HG02678 (cell line): Measurements from ENCODE around the gene HCN2.
A peak's percentile ranks its signal among the peaks of the same experiment; 100 is the strongest.

Experiments
- ATAC-seq: cut with Tn5 transposase; IDR thresholded peaks from one replicate; pipeline ENCODE4 v1.9.1; 2021; ENCODE audit warnings: mild to moderate bottlenecking, moderate library complexity; ENCODE audit not compliant: unreplicated experiment

Gene HCN2

DNA sequence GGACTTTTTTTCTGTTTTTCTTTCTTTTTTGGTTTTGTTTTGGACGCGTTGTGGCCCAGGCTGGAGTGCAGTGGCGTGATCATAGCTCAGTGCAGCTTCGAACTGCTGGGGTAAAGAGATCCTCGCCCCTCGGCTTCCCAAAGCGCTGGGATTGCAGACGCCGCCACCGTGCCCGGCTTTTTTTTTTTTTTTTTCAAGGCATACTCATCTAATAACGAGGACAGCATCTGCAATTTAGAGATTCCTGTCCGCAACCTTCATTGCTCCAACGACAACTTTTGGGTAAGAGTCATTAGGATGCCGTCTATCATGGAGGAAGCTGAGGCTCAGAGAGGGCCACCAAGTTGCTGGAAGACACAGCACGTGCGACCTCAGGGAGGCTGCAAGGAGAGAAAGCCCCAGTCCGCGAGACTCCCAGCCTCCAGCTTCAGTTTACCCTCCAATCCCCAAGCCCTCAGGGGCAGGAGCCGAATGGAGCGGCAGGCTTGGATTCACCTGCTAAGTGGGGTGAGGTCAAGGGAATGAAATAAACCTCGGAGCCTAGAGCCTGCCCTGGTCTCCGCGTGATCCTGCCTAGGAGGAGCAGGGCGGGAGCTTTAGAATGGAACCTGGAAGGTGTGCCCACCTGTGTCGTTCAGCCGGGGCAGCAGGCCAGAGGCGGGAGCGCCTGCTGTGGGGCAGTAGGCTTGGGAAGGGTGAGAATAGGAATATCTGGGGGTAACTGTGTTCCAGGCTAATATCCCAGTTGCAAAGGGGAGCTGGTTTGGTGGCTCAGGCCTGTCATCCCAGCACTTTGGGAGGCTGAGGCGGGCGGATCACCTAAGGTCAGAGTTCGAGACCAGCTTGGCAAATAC, 44.3 kb downstream of the HCN2 start:
- no peak for ATAC-seq

GRCh38 chr19:634975-635652, 45.4 kb downstream of the HCN2 start:
- no peak for ATAC-seq

GRCh38 chr19:638906-639252, 49.2 kb downstream of the HCN2 start:
- ATAC-seq = no peak

- peak; percentile 60 for ATAC-seq
Observed at GRCh38 chr19:639253-640160, 49.8 kb downstream of the HCN2 start, which contains the start of gene FGF22. FGF22 (plus strand) TSS chr19:639879; CDS start chr19:639926, 47 bp downstream.

DNA sequence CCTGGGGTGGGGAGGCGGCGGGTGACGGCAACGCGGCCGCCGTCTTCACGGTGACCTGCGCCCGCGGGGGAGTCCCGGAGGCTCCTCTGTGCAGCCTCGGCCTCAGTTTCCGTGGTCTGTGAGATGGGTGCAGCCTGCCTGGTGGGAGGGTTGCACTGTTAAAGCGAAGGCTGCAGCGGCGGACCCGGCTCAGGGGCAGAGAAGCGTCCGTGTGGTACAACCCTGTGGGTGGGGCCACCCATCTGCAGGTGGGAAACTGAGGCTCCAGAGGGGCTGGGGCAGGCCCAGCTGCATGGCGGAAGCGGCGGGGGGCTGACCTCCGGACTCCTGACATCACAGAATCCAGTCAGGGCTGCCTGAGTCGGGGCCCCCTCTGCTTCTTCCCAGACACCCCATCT, 50.5 kb downstream of the HCN2 start:
- ATAC-seq = no peak

- ATAC-seq = no peak
Observed at GRCh38 chr19:640606-641189, 51.0 kb downstream of the HCN2 start.

GRCh38 chr19:641702-642101, 52.0 kb downstream of the HCN2 start:
- ATAC-seq = no peak

- ATAC-seq = no peak
Observed at GRCh38 chr19:642767-643727, 53.4 kb downstream of the HCN2 start.

DNA sequence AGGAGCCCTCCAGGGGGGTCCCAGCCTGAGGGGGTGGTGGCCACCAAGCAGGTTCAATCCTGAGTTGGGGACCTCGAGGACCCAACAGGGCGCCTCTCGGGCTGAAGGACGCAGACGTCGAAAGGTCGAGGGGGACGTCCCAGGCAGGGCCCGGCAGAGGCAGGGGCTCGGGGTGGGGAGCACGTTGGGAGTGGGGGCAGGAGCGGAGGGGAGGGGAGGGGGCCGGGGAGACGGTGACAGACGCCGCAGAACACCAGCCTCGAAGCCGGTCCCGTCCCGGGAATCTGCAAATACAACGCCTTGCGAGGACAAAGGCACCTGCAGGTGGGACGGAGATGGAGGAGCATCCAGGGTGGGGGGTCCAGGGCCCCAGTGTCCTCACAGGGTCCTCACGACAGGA, 54.1 kb downstream of the HCN2 start:
- ATAC-seq = no peak

DNA sequence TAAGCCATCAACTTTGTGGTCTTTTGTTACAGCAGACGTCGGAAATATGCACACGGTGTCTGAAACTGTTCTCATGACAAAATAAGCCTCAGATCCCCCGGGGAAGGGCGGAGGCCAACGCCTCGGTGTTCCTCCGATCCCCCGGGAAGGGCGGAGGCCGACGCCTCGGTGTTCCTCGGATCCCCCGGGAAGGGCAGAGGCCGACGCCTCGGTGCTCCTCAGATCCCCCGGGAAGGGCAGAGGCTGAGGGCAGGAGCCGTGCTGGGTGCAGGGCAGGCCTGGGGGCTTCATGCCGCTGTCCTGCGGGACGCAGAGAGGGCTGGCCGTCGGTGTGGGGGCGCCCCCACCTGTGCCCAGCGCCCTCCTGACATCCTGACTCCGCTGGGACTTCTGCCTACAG, 54.7 kb downstream of the HCN2 start:
- ATAC-seq = no peak

DNA sequence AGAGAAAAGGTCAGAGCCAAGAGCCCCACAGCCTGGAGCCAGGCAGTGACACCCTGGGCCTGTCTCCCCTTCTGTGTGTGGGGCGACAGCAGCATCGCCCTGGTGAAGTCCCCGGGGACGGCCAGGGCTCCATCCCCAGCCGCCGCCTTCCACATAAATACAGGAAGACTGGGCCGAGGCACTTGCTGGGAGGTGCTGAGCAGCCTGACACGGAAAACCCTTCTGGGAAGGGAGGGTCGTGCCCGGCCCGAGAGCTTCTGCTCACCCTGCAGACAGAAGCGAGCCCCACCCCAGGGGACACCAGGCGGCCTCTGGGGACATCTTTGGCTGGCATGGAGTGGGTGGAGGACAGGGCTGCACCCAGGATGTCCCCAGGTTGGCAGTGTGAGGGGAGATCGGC, 55.1 kb downstream of the HCN2 start:
- ATAC-seq = no peak

DNA sequence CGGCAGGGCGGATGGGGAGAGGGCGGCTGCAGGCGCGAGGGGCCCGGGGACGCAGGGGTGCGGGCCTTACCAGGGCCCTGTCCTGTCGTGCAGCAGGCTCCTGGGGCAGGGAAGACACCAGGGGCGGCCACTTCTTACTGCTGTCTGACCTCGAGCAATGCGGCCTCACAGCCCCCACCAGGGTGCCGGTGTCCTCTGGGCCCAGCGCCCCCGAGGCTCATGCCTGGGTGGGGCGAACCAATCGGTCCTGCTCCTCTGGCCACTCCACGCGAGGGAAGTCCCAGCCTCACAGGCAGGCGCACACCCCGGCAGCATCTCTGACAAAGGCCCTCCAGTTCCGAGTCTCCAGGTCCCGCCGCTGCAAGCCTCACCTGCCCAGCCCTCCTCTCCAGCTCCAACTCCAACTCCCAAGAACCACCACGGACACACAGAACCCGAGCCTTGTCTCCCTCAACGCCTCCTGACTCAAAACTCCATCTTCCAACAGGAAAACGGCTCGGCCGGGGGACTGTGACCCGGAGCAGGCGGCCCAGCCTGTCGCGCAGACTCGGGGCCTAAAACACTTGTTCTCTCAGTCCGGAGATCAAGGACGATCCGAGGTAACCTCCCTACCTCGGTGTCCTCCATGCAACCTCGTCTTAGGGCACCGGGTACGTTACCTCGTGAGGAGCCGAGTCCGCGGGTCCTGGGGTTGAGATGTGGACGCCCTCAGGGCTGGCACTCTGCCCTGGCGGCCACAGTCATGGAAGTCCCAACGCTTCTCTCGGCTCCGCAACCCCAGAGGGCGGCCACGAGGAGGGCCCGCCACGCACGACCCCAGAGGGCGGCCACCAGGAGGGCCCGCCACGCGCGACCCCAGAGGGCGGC, 56.5 kb downstream of the HCN2 start:
- ATAC-seq = no peak

DNA sequence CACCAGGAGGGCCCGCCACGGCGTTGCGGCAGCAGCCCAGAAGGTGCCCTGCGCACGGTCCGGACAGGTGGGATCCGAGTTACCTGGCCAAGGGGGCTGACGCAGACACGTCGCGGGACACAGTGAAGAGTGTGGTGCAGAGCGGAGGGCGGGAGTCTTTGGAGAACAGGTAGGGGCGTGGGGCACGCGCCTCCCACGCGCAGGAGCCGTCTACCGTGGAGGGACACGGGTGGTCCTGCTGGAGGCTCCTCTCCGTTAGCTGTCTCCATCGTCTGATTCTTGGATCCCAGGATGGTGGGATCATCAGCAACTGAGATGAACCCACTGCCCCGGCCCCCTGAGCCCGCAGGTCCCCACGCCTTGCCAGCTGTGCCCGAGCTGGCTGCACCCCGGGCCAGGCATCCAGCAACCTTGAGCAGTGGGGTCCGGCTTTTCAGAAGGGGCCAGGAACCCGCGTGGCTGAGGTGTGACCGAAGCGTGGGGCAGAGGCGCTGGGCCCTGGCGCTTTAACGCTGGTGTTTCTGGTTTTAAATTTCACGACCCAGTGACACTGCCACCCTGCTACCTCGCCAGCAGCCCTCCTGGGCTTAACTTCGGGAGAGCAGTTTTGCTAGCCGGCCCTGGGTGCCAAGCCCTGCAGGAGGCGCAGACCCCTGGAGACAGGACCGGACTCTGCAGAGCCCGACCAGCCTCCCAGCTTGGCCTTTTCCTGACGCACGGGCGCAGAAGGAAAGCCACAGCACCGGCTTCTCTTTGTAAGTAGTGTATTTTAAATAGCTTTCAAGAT, 57.3 kb downstream of the HCN2 start:
- no peak for ATAC-seq

DNA sequence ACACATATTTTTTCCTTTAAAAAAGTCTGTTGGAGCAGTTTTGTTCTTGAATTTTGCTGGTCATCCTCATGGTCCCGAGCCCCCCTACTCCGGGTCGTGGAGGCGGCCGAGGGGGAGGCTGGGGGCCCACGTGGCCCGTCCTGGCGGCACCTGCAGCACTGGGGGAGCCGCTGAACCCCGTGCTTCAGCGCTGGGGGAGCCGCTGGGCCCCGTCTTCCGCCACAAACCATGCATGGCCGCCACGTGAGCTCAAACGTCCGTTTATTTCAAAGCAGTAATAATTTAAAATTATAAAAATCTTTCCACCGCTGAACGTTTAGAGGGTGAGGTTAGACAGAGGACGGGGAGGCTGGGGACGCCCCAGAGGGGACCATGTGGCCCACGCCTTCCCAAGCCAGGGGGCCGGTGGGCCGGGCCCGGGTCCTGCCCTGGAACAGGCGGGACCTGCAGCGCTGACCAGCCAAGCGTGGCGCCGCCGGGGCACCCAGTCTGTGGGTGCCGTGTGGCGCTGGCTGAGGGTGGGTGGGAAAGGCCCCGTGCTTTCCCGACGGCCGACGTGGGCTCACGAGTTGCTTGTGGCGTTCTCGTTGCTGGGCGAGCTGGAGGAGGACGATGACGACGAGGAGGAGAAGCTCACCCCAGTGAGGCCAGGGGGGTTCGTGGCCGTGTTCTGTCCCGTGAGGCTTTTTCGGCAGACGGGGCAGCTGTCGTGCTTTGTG, 58.0 kb downstream of the HCN2 start:
- no peak for ATAC-seq

DNA sequence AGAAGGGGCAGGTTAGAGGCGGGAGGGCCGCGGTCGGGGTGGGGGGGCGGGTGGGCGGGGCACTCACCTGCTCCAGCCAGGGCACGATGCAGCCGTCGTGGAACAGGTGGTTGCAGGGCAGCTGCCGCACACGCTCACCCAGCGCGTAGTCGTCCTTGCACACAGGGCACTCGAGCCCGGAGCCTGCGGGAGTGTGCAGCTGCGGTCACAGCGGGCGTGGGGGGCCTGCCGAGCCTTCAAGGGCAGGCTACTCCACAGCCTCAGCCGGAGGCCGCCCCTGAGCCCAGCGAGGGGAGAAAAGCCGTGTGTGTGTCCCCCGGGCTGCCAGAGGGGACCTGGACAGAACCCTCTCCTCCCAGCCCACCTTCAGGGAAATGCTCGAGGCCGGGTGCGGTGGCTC, 58.6 kb downstream of the HCN2 start:
- ATAC-seq = no peak

GRCh38 chr19:648904-649801, 59.5 kb downstream of the HCN2 start:
- no peak for ATAC-seq

DNA sequence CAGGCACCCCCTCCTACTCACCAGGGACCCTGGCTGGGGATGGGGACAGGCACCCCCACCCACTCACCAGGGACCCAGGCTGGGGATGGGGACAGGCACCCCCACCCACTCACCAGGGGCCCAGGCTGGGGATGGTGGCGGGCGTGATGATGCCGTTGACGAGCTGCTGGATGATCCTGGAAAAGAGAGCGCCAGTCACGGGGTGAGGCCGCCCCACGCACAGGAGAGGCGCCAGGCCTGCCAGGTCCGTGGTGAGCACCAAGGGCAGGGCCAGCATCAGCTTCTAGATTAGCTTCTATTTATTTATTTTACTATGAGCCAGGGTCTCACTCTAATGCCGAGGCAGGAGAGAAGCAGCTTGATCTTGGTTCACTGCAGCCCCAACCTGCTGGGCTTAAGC, 60.4 kb downstream of the HCN2 start:
- ATAC-seq = no peak
